WTC11 (cell line): Measurements from ENCODE around the gene APH1B. TPM values are rescaled to one million over a fixed set of nuclear protein-coding genes. Genes with fewer than 3 reads are reported as not detected.

Experiments used
- ATAC-seq: fragments of 200-7000 bp; cut with Tn5 transposase; 2 replicates; pipeline ENCODE4 v1.10.0; 2021; ENCODE audit warnings: mild to moderate bottlenecking, moderate library complexity
- CTCF ChIA-PET: fragments of 300-600 bp; sonication (Branson Sonifier 250); formaldehyde crosslinking; loops from one replicate; lab custom pipeline; 2021; ENCODE audit warnings: antibody characterized with exemption; lab: Charles Lee
- POLR2A ChIA-PET: fragments of 350-600 bp; sonication (Branson Sonifier 250); formaldehyde crosslinking; loops from one replicate; lab custom pipeline; 2021; ENCODE audit warnings: antibody characterized with exemption; lab: Charles Lee
- DNase-seq: peaks from one replicate; pipeline ENCODE4 v3.0.0; 2021; ENCODE audit warnings: low spot score
- H3K27ac Mint-ChIP-seq: 2 replicates; pipeline ENCODE4 v1.8.0; 2021; ENCODE audit warnings: mixed read lengths
- H3K27me3 Mint-ChIP-seq: 2 replicates; pipeline ENCODE4 v1.8.0; 2021; ENCODE audit warnings: low read depth, mild to moderate bottlenecking, moderate library complexity, mixed read lengths
- H3K36me3 Mint-ChIP-seq: 2 replicates; pipeline ENCODE4 v1.8.0; 2021; ENCODE audit warnings: mixed read lengths
- H3K4me1 Mint-ChIP-seq: 2 replicates; pipeline ENCODE4 v1.8.0; 2022; ENCODE audit warnings: mixed read lengths
- H3K4me3 Mint-ChIP-seq: 2 replicates; pipeline ENCODE4 v1.8.0; 2021; ENCODE audit warnings: mild to moderate bottlenecking, moderate library complexity, mixed read lengths
- H3K9me3 Mint-ChIP-seq: 2 replicates; pipeline ENCODE4 v1.8.0; 2021; ENCODE audit warnings: mixed read lengths
- CBFB ChIP-seq: sonication (generic); formaldehyde crosslinking; IDR thresholded peaks from 2 replicates; pipeline ENCODE4 v1.8.1; 2022; ENCODE audit warnings: mild to moderate bottlenecking, low read depth, missing genetic modification reagents
- ELF4 ChIP-seq: sonication (generic); formaldehyde crosslinking; IDR thresholded peaks from 2 replicates; pipeline ENCODE4 v1.8.1; 2022; ENCODE audit warnings: low read depth, mild to moderate bottlenecking, moderate library complexity, missing genetic modification reagents
- ESRRA ChIP-seq: sonication (generic); formaldehyde crosslinking; IDR thresholded peaks from 2 replicates; pipeline ENCODE4 v1.8.1; 2022; ENCODE audit warnings: mild to moderate bottlenecking, missing genetic modification reagents, borderline replicate concordance
- ETV6 ChIP-seq: sonication (generic); formaldehyde crosslinking; IDR thresholded peaks from 2 replicates; pipeline ENCODE4 v1.8.1; 2022; ENCODE audit warnings: mild to moderate bottlenecking, missing genetic modification reagents
- GABPB1 ChIP-seq: sonication (generic); formaldehyde crosslinking; IDR thresholded peaks from 2 replicates; pipeline ENCODE4 v1.8.1; 2023; ENCODE audit warnings: mild to moderate bottlenecking, missing genetic modification reagents
- GTF2I ChIP-seq: fragments of 250-450 bp; sonication (Bioruptor Pico); conservative IDR thresholded peaks from 2 replicates; pipeline ENCODE4 v1.4.0; 2021; ENCODE audit warnings: mild to moderate bottlenecking
- HMGA2 ChIP-seq: fragments of 250-450 bp; sonication (Bioruptor Pico); IDR thresholded peaks from 2 replicates; pipeline ENCODE4 v1.4.0; 2021; ENCODE audit warnings: mild to moderate bottlenecking, moderate library complexity
- KAT7 ChIP-seq: sonication (generic); formaldehyde crosslinking; IDR thresholded peaks from 2 replicates; pipeline ENCODE4 v1.8.1; 2023; ENCODE audit warnings: missing genetic modification reagents, mild to moderate bottlenecking, borderline replicate concordance
- NFATC4 ChIP-seq: fragments of 250-450 bp; sonication (Bioruptor Pico); IDR thresholded peaks from 2 replicates; pipeline ENCODE4 v1.9.0; 2021; ENCODE audit warnings: mild to moderate bottlenecking
- NFE2L1 ChIP-seq: sonication (generic); formaldehyde crosslinking; IDR thresholded peaks from 2 replicates; pipeline ENCODE4 v1.8.1; 2023; ENCODE audit warnings: missing genetic modification reagents
- OVOL2 ChIP-seq: fragments of 250-450 bp; sonication (Bioruptor Pico); IDR thresholded peaks from 2 replicates; pipeline ENCODE4 v1.9.0; 2021; ENCODE audit warnings: mild to moderate bottlenecking, borderline replicate concordance
- PRRX2 ChIP-seq: fragments of 250-450 bp; sonication (Bioruptor Pico); IDR thresholded peaks from 2 replicates; pipeline ENCODE4 v1.8.0; 2021; ENCODE audit warnings: mild to moderate bottlenecking
- SP1 ChIP-seq: sonication (generic); formaldehyde crosslinking; conservative IDR thresholded peaks from 2 replicates; pipeline ENCODE4 v1.8.1; 2022; ENCODE audit warnings: missing genetic modification reagents
- ZNF138 ChIP-seq: sonication (generic); formaldehyde crosslinking; conservative IDR thresholded peaks from 2 replicates; pipeline ENCODE4 v1.8.1; 2022; ENCODE audit warnings: mild to moderate bottlenecking, moderate library complexity, missing genetic modification reagents
- ZNF232 ChIP-seq: sonication (generic); formaldehyde crosslinking; IDR thresholded peaks from 2 replicates; pipeline ENCODE4 v1.8.0; 2022; ENCODE audit warnings: mild to moderate bottlenecking, missing genetic modification reagents
- ZNF317 ChIP-seq: sonication (generic); formaldehyde crosslinking; IDR thresholded peaks from 2 replicates; pipeline ENCODE4 v1.8.1; 2023; ENCODE audit warnings: low read depth, mild to moderate bottlenecking, moderate library complexity, missing genetic modification reagents, borderline replicate concordance
- ZNF416 ChIP-seq: fragments of 250-450 bp; sonication (Bioruptor Pico); IDR thresholded peaks from 2 replicates; pipeline ENCODE4 v1.9.0; 2021; ENCODE audit warnings: mild to moderate bottlenecking, inconsistent platforms
- ZNF423 ChIP-seq: fragments of 250-450 bp; sonication (Bioruptor Pico); IDR thresholded peaks from 2 replicates; pipeline ENCODE4 v2.1.2; 2022; ENCODE audit warnings: mild to moderate bottlenecking, moderate library complexity
- total RNA-seq: library from RNA; stranded (reverse); gene quantifications from 3 replicates; pipeline ENCODE4 v1.2.3, GENCODE V29; 2021
- TF ChIP-seq, protein P1 (sequence below): sonication (generic); formaldehyde crosslinking; IDR thresholded peaks from 2 replicates; pipeline ENCODE4 v1.8.0; 2022; ENCODE audit warnings: missing genetic modification reagents
- TF ChIP-seq, protein P2 (sequence below): fragments of 250-450 bp; sonication (Bioruptor Pico); IDR thresholded peaks from 2 replicates; pipeline ENCODE4 v1.8.0; 2021; ENCODE audit warnings: mild to moderate bottlenecking
- TF ChIP-seq, protein P3 (sequence below): sonication (generic); formaldehyde crosslinking; IDR thresholded peaks from 2 replicates; pipeline ENCODE4 v1.8.1; 2023; ENCODE audit warnings: mild to moderate bottlenecking, missing genetic modification reagents
- TF ChIP-seq, protein P4 (sequence below): fragments of 250-450 bp; sonication (Bioruptor Pico); IDR thresholded peaks from 2 replicates; pipeline ENCODE4 v1.9.0; 2021; ENCODE audit warnings: moderate library complexity, mild to moderate bottlenecking, inconsistent platforms, borderline replicate concordance
- TF ChIP-seq, protein P5 (sequence below): sonication (generic); formaldehyde crosslinking; IDR thresholded peaks from 2 replicates; pipeline ENCODE4 v1.8.1; 2023; ENCODE audit warnings: mild to moderate bottlenecking, missing genetic modification reagents, moderate library complexity

APH1B gene
- total RNA-seq, 1 experiment from 2014 or later, result 25.0 TPM

DNA sequence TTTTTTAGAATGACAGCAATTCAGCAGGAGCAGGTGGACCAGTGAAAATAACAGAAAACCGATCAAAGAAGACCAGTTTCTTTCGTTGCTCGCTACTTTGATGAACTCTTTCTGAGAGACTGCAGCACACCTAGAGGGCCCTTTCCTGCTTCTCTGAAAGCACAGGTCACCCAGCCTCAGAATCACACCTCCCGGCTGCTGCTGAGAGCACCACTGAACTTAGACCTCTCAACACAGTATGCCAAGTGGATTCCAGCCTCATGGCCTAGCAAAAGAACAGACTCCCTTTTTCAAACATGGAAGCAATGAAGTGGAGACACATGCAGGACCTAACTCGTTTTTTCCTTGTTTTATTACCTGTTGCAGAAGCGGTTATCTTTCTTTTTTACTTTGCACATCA is 13.9 kb upstream of the APH1B start (continued):
- TF ChIP-seq, protein P1, sequence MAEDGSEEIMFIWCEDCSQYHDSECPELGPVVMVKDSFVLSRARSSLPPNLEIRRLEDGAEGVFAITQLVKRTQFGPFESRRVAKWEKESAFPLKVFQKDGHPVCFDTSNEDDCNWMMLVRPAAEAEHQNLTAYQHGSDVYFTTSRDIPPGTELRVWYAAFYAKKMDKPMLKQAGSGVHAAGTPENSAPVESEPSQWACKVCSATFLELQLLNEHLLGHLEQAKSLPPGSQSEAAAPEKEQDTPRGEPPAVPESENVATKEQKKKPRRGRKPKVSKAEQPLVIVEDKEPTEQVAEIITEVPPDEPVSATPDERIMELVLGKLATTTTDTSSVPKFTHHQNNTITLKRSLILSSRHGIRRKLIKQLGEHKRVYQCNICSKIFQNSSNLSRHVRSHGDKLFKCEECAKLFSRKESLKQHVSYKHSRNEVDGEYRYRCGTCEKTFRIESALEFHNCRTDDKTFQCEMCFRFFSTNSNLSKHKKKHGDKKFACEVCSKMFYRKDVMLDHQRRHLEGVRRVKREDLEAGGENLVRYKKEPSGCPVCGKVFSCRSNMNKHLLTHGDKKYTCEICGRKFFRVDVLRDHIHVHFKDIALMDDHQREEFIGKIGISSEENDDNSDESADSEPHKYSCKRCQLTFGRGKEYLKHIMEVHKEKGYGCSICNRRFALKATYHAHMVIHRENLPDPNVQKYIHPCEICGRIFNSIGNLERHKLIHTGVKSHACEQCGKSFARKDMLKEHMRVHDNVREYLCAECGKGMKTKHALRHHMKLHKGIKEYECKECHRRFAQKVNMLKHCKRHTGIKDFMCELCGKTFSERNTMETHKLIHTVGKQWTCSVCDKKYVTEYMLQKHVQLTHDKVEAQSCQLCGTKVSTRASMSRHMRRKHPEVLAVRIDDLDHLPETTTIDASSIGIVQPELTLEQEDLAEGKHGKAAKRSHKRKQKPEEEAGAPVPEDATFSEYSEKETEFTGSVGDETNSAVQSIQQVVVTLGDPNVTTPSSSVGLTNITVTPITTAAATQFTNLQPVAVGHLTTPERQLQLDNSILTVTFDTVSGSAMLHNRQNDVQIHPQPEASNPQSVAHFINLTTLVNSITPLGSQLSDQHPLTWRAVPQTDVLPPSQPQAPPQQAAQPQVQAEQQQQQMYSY (CRISPR knock-in tag), result no peak

DNA sequence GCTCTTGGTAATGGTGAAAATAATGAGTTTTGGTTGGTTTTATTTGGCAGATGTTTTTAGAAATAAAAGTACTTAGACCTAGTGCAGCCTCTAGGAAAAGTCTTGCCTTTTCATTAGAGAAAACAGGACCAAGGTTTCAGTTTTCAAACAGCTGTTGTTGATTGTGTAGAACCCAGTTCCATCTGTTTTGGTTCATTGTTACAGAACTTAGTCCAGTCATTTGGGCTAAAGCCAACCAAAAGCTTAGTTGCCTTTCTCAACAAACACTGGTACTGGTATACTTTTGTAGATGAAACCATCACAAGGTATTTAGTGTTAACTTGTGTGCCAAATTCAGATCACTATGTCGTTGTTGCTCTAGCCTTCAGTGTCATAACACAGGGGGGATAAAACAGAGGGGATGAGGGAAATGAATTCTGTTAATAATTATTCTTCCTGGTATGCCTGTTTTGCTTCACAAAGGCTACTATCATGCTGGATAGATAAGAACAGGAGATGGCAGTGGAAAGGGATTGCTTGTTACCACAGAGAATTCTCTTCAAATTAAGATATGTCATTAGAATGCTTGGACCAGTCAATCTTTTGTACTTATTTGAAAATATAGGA is 12.6 kb upstream of the APH1B start:
- H3K27ac Mint-ChIP-seq, result no peak overlapping the region
- peaks cover 26% of the 10 kb centered on the region for H3K36me3 Mint-ChIP-seq
- peaks cover 5% of the 10 kb centered on the region for H3K9me3 Mint-ChIP-seq
- TF ChIP-seq NFE2L1 (CRISPR knock-in tag), result no peak
- no peak for TF ChIP-seq HMGA2 (CRISPR knock-in tag)
- TF ChIP-seq, protein P2, sequence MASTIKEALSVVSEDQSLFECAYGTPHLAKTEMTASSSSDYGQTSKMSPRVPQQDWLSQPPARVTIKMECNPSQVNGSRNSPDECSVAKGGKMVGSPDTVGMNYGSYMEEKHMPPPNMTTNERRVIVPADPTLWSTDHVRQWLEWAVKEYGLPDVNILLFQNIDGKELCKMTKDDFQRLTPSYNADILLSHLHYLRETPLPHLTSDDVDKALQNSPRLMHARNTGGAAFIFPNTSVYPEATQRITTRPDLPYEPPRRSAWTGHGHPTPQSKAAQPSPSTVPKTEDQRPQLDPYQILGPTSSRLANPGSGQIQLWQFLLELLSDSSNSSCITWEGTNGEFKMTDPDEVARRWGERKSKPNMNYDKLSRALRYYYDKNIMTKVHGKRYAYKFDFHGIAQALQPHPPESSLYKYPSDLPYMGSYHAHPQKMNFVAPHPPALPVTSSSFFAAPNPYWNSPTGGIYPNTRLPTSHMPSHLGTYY, result no peak
- no peak for TF ChIP-seq NFATC4 (CRISPR knock-in tag)
- no peak for TF ChIP-seq CBFB (CRISPR knock-in tag)
- TF ChIP-seq, protein P3, sequence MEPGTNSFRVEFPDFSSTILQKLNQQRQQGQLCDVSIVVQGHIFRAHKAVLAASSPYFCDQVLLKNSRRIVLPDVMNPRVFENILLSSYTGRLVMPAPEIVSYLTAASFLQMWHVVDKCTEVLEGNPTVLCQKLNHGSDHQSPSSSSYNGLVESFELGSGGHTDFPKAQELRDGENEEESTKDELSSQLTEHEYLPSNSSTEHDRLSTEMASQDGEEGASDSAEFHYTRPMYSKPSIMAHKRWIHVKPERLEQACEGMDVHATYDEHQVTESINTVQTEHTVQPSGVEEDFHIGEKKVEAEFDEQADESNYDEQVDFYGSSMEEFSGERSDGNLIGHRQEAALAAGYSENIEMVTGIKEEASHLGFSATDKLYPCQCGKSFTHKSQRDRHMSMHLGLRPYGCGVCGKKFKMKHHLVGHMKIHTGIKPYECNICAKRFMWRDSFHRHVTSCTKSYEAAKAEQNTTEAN (CRISPR knock-in tag), result no peak
- no peak for TF ChIP-seq ELF4 (CRISPR knock-in tag)
- no peak for TF ChIP-seq GTF2I (CRISPR knock-in tag)
- TF ChIP-seq ETV6, result no peak
- no peaks in the 10 kb centered on the region for H3K4me1 Mint-ChIP-seq
- no peak for ATAC-seq
- POLR2A ChIA-PET, result no interaction called here
- H3K4me3 Mint-ChIP-seq, result no peak overlapping the region
- no peaks in the 10 kb centered on the region for H3K27me3 Mint-ChIP-seq
- CTCF ChIA-PET, result interaction anchor here (0.5 kb wide), 1 partner anchor 1144 kb away, joined by 4 read pairs; no protein-coding TSS in a partner anchor
- DNase-seq, result no peak

DNA sequence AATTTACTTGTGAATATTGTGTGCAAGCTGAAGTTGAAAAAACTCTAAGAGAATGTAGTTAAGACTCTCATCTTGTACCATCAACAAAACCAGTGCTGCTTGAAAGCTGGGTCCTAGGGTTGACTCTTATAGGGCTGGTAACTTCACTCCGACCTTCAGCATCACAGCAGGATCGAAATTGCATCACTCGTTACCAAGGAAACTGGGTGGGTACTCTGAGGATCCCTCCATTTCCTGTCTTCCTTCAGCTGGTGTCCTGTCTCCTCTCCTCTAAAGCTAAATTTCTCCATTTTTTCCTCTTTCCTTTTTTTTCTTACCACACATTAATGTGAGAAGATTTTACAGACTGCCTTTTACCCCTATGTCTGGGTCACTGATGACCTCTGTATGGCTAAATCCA is 3.0 kb upstream of the APH1B start:
- Mint-ChIP-seq H3K4me3 (no peak overlapping the region), H3K27ac (no peak overlapping the region), H3K9me3 (peaks cover 7% of the 10 kb centered on the region), H3K4me1 (peaks cover 34% of the 10 kb centered on the region), H3K36me3 (peaks cover 6% of the 10 kb centered on the region), H3K27me3 (peaks cover 4% of the 10 kb centered on the region)
- ChIA-PET CTCF (no interaction called here), POLR2A (interaction anchor here (0.7 kb wide), 1 partner anchor 37 kb away, joined by 3 read pairs; no protein-coding TSS in a partner anchor)
- ATAC-seq (peak; percentile 15; the same call in 1 of the 2 replicates), DNase-seq (peak; percentile 21)
- TF ChIP-seq OVOL2 (CRISPR knock-in tag) (no peak), ZNF423 (CRISPR knock-in tag) (no peak), ZNF317 (CRISPR knock-in tag) (no peak), SP1 (CRISPR knock-in tag) (no peak), PRRX2 (CRISPR knock-in tag) (no peak), GABPB1 (no peak), ZNF138 (no peak), HMGA2 (CRISPR knock-in tag) (no peak), ZNF416 (no peak), ZNF232 (no peak), KAT7 (CRISPR knock-in tag) (no peak), ESRRA (CRISPR knock-in tag) (no peak)
- TF ChIP-seq, protein P4, sequence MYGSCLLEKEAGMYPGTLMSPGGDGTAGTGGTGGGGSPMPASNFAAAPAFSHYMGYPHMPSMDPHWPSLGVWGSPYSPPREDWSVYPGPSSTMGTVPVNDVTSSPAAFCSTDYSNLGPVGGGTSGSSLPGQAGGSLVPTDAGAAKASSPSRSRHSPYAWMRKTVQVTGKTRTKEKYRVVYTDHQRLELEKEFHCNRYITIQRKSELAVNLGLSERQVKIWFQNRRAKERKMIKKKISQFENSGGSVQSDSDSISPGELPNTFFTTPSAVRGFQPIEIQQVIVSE (CRISPR knock-in tag), result no peak
- TF ChIP-seq, protein P5, sequence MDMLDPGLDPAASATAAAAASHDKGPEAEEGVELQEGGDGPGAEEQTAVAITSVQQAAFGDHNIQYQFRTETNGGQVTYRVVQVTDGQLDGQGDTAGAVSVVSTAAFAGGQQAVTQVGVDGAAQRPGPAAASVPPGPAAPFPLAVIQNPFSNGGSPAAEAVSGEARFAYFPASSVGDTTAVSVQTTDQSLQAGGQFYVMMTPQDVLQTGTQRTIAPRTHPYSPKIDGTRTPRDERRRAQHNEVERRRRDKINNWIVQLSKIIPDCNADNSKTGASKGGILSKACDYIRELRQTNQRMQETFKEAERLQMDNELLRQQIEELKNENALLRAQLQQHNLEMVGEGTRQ (CRISPR knock-in tag), result no peak
- TF ChIP-seq, protein P1 (CRISPR knock-in tag), result no peak
